Measurements from ENCODE around the gene TRIO.

DNA sequence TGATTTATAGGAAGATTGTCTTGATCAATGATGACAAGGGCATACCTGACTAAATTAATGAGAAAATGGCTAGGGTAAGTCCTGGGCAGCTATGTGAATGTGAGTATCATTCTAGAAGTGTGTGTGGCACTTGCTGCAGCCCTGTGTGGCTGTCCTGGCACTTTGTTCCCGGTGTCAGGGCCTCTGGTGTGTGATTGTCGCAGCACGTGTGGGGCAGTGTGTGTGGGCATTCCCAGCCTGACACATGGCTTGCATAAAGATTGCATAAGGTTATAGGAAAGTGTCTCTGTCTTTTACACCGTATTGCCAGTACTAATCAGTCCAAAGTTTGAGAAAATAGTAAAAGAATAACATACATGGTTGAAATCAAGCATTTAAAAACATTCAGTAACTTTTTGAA, 74.4 kb downstream of the TRIO start:
- TF ChIP-seq CTCF (IDR thresholded peaks at IDR 0.05) (no peak), EP300 (IDR thresholded peaks at IDR 0.05) (no peak)
